Activated CD8-positive, alpha-beta memory T cell treated with anti-CD3 and anti-CD28 coated beads for 48 hours (primary cell): Measurements from ENCODE around the gene SH3PXD2A.

Experiments
- DNase-seq, 3 experiments: peaks; one replicate each; pipeline ENCODE4 v3.0.0-alpha.2; 2020; ENCODE audit warnings: low read depth in 2 of 3, low spot score in 2 of 3

Gene SH3PXD2A

DNA sequence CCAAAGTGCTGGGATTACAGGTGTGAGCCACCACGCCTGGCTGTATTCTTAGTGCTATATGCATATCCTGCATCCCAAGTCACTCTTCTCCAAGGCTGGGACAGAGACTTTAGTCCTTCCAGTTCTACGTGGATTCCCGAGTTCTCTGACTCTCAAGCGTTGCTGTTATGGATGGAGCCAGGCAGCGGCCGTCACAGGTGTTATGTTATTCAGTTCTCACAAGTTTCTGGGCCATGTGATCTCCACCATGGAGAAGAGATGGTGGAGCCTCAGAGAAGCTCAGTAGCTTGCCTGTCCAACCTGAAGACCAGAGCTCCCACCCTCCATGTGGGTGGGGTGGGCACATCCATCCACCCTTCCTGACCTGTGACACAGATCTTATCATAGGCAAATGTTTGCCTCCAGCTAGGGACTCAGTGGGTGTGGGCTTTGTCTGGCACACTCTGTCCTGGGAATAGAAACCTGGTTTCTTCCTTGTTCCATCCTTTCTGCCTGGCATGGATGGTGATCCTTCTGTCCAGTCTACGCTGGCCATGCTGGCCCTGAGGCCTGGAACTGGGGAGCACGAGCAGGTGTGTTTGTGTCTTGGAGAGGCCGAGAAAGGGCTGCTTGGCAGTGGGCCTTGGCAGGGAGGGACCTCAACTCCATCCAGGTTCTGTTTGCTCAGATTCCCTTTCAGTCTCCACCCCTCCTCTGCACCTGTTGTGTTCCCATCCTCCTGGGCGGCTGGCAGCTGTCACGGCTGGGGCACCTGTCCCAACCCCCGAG is 306.6 kb downstream of the SH3PXD2A start:
- DNase-seq: no peak

DNA sequence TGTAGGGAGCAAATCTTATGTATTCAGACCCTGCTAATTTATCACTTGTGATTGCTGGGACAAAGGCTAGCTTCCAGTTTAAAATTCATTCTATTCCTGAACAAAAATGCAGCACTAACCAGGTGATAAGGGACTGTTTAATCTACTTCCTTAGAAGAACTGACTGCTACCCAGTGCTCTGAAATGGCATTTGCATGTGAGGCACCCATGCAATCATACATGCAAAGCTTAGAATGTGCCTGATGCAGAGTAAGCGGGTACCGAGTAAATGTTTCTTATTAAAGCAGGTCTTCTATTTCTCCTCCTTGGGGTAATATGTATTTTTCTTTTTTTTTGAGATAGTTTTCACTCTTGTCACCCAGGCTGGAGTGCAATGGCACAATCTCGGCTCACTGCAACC is 307.4 kb downstream of the SH3PXD2A start:
- DNase-seq: no peak

DNA sequence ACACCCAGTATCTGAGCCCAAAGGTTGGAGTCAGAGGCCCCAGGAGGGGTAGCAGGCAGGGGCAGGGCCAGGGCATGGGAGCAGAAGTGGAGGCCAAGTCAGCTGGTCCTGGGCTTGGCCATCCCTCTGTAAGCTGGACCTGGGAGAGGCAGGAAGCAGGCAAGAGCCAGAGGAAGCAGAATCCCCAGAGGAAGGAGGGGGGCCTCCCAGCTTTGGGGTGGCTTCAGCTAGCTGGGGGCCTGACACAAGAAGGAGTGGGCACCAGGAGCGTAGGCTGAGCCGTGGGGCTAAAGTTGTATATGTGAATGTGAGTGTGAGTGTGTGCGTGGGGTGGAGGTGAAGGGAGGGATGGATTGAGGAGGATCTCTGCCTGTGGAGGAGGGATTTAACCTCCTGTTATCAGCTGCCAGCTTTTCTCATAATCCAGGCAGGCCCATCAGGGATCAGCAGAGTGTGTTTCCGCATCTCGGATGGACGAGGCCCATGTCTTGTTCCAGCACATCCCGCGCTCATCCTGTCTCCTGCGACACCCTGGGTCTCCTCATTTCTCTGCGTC is 307.9 kb downstream of the SH3PXD2A start:
- DNase-seq: no peak

DNA sequence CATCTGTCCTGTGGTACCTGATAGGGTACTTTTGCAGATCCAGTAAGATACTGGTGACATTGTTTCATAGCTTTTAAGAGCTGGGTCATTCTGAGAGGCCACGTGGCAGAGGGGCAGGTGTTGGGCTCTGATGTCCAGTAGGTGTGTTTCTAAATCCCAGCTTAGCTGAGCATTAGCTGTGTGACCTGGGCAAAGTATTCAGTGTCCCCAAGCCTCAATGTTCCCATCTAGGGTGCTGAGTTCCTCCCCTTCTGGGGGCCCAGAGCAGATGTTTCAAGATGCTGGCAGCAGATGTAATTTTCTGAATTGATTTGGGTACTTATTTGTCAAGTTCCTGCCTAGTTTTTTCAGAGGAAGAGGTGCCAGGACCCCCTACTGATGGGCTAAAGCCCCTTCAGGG is 309.0 kb downstream of the SH3PXD2A start:
- DNase-seq: no peak

- DNase-seq: no peak
Observed at GRCh38 chr10:103545771-103546281, 309.6 kb downstream of the SH3PXD2A start.

GRCh38 chr10:103545366-103545765 is 310.0 kb downstream of the SH3PXD2A start:
- DNase-seq: no peak

GRCh38 chr10:103544657-103545310 is 310.6 kb downstream of the SH3PXD2A start:
- no peak for DNase-seq
